IPS-15b (cell line): ENCODE measurements around the gene CPTP.
A peak's percentile ranks its signal among the peaks of the same experiment; 100 is the strongest.

Experiments used
- H3K27me3 ChIP-seq: one replicate; pipeline ENCODE4 v1.6.1; 2013; ENCODE audit warnings: low read length; ENCODE audit not compliant: control insufficient read depth, insufficient read depth
- H3K36me3 ChIP-seq: one replicate; pipeline ENCODE4 v1.6.1; 2013; ENCODE audit warnings: low read length; ENCODE audit not compliant: control insufficient read depth, insufficient read depth
- H3K4me1 ChIP-seq: one replicate; pipeline ENCODE4 v1.6.1; 2013; ENCODE audit warnings: mild to moderate bottlenecking, low read length; ENCODE audit not compliant: control insufficient read depth, insufficient read depth
- H3K4me3 ChIP-seq: one replicate; pipeline ENCODE4 v1.5.1; 2013; ENCODE audit warnings: low read depth, low read length
- H3K9ac ChIP-seq: one replicate; pipeline ENCODE4 v1.6.1; 2013; ENCODE audit warnings: low read depth, mild to moderate bottlenecking, low read length
- H3K9me3 ChIP-seq: one replicate; pipeline ENCODE4 v1.6.1; 2013; ENCODE audit warnings: mild to moderate bottlenecking, low read length; ENCODE audit not compliant: control insufficient read depth, insufficient read depth

Gene CPTP

GRCh38 chr1:1319646-1319941 is 5.0 kb upstream of the CPTP start:
- H3K4me1 ChIP-seq: peaks cover 3% of the 10 kb centered on the region
- H3K36me3 ChIP-seq: peaks cover 35% of the 10 kb centered on the region
- no peaks in the 10 kb centered on the region for H3K27me3 ChIP-seq
- no peak overlapping the region for H3K9ac ChIP-seq
- H3K4me3 ChIP-seq: no peak overlapping the region
- no peaks in the 10 kb centered on the region for H3K9me3 ChIP-seq

- H3K36me3 ChIP-seq: peaks cover 29% of the 10 kb centered on the region
- H3K4me1 ChIP-seq: peaks cover 3% of the 10 kb centered on the region
- H3K4me3 ChIP-seq: no peak overlapping the region
- H3K27me3 ChIP-seq: no peaks in the 10 kb centered on the region
- H3K9me3 ChIP-seq: no peaks in the 10 kb centered on the region
- H3K9ac ChIP-seq: no peak overlapping the region
These were observed 3.7 kb upstream of the CPTP start for GRCh38 chr1:1320666-1321448.

GRCh38 chr1:1321477-1321876 is 3.1 kb upstream of the CPTP start:
- no peak overlapping the region for H3K9ac ChIP-seq
- H3K9me3 ChIP-seq: no peaks in the 10 kb centered on the region
- peaks cover 3% of the 10 kb centered on the region for H3K4me1 ChIP-seq
- H3K27me3 ChIP-seq: no peaks in the 10 kb centered on the region
- peaks cover 29% of the 10 kb centered on the region for H3K36me3 ChIP-seq
- no peak overlapping the region for H3K4me3 ChIP-seq

GRCh38 chr1:1322418-1322817 is 2.2 kb upstream of the CPTP start:
- peaks cover 3% of the 10 kb centered on the region for H3K4me1 ChIP-seq
- peaks cover 35% of the 10 kb centered on the region for H3K36me3 ChIP-seq
- no peak overlapping the region for H3K9ac ChIP-seq
- no peak overlapping the region for H3K4me3 ChIP-seq
- H3K9me3 ChIP-seq: no peaks in the 10 kb centered on the region
- no peaks in the 10 kb centered on the region for H3K27me3 ChIP-seq

GRCh38 chr1:1322952-1323351 is 1.6 kb upstream of the CPTP start:
- Histone ChIP-seq H3K4me1 (peaks cover 3% of the 10 kb centered on the region), H3K9ac (no peak overlapping the region), H3K9me3 (no peaks in the 10 kb centered on the region), H3K27me3 (no peaks in the 10 kb centered on the region), H3K4me3 (no peak overlapping the region), H3K36me3 (peaks cover 36% of the 10 kb centered on the region)

GRCh38 chr1:1324084-1324523 is 498 bp upstream of the CPTP start:
- Histone ChIP-seq H3K4me3 (peak overlapping the region; percentile 71), H3K9me3 (no peaks in the 10 kb centered on the region), H3K4me1 (peaks cover 3% of the 10 kb centered on the region), H3K36me3 (peaks cover 32% of the 10 kb centered on the region), H3K9ac (peak overlapping the region; percentile 79), H3K27me3 (no peaks in the 10 kb centered on the region)

- Histone ChIP-seq H3K27me3 (no peaks in the 10 kb centered on the region), H3K9me3 (no peaks in the 10 kb centered on the region), H3K4me1 (peaks cover 3% of the 10 kb centered on the region), H3K36me3 (peaks cover 18% of the 10 kb centered on the region), H3K9ac (peak overlapping the region; percentile 56), H3K4me3 (peak overlapping the region; percentile 63)
These were observed 879 bp downstream of the CPTP start for GRCh38 chr1:1325288-1326074.

- no peaks in the 10 kb centered on the region for H3K27me3 ChIP-seq
- peaks cover 12% of the 10 kb centered on the region for H3K36me3 ChIP-seq
- no peak overlapping the region for H3K4me3 ChIP-seq
- no peak overlapping the region for H3K9ac ChIP-seq
- peaks cover 3% of the 10 kb centered on the region for H3K4me1 ChIP-seq
- no peaks in the 10 kb centered on the region for H3K9me3 ChIP-seq
These were observed 1.5 kb downstream of the CPTP start for GRCh38 chr1:1326075-1326605.

- Histone ChIP-seq H3K4me3 (no peak overlapping the region), H3K9me3 (no peaks in the 10 kb centered on the region), H3K36me3 (peaks cover 7% of the 10 kb centered on the region), H3K27me3 (no peaks in the 10 kb centered on the region), H3K4me1 (peaks cover 3% of the 10 kb centered on the region), H3K9ac (no peak overlapping the region)
These were observed 2.7 kb downstream of the CPTP start for GRCh38 chr1:1327291-1327690.

- Histone ChIP-seq H3K9ac (no peak overlapping the region), H3K27me3 (no peaks in the 10 kb centered on the region), H3K4me1 (peaks cover 3% of the 10 kb centered on the region), H3K36me3 (peaks cover 7% of the 10 kb centered on the region), H3K4me3 (no peak overlapping the region), H3K9me3 (no peaks in the 10 kb centered on the region)
These were observed 3.7 kb downstream of the CPTP start for GRCh38 chr1:1328254-1328653.

- no peaks in the 10 kb centered on the region for H3K9me3 ChIP-seq
- H3K9ac ChIP-seq: no peak overlapping the region
- H3K4me1 ChIP-seq: peaks cover 3% of the 10 kb centered on the region
- no peaks in the 10 kb centered on the region for H3K27me3 ChIP-seq
- no peak overlapping the region for H3K4me3 ChIP-seq
- H3K36me3 ChIP-seq: peaks cover 7% of the 10 kb centered on the region
These were observed 5.0 kb downstream of the CPTP start for GRCh38 chr1:1329304-1330210.
